GM21381 (cell line): Measurements from ENCODE around the gene LYZL1.
"Not testable (repeated sequence)": the region's sequence is repeated elsewhere in the genome, so short reads cannot be mapped to it uniquely, and the experiment has no call there.

Experiments
- ATAC-seq: cut with Tn5 transposase; IDR thresholded peaks from one replicate; pipeline ENCODE4 v1.9.1; 2021; ENCODE audit warnings: mild to moderate bottlenecking, moderate library complexity; ENCODE audit not compliant: unreplicated experiment

Gene LYZL1

GRCh38 chr10:29327746-29328102, 38.9 kb downstream of the LYZL1 start:
- ATAC-seq = no peak

GRCh38 chr10:29328983-29329382, 40.1 kb downstream of the LYZL1 start:
- ATAC-seq = no peak

DNA sequence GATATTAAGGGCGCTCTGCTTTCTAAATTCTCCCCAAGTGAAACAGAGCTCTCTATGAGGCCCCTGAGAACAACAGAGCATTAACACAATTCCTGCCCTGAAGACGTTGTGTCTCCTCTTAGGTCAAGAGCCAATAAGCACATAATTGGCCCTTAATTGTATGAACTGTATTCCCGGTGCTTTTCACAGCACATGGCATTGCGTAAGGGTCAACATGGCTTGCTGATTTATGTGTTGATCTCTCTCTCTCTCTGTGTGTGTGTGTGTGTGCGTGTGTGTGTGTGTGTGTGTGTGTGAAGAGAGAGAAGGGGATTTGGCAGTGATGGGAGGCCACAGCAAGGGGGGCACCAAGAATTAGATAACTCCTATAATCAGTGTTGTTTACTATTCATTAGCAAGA, 40.5 kb downstream of the LYZL1 start:
- ATAC-seq = no peak

DNA sequence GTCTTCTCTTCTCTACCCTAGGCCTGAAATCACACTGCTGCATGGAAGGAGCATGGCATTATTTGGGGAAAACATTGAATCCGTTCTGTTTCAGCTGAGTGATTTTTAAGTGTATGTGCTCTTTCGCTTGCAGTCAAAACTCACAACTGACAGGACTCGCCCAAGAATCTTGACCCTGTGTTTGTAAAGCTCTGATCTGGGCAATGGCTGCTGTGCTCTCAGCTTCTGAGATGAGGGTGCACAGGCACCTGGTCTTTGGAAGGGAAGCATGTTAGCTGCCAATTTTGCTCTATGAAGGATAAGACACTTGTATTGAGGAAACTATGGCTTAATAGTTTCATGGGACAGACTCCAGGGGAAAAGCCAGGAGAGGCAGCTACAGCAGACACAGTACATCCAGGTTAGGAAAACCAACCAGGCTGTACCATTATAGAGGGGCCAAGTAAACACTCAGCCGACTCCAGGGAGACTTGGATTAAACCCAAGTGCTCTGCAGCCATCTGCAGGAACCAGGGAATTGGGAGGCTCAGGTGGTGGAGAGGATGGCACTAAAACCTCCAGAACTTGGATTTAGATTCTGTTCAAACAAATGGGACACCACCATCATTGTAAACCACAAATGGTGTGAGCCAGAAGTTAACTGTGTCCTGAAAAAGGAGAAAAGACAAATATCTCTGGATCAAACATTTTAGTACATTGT, 43.3 kb downstream of the LYZL1 start:
- no peak for ATAC-seq

- no peak for ATAC-seq
Measured at GRCh38 chr10:29332761-29333148, 43.9 kb downstream of the LYZL1 start.

GRCh38 chr10:29337526-29337925, 48.7 kb downstream of the LYZL1 start:
- ATAC-seq = not testable (repeated sequence)

DNA sequence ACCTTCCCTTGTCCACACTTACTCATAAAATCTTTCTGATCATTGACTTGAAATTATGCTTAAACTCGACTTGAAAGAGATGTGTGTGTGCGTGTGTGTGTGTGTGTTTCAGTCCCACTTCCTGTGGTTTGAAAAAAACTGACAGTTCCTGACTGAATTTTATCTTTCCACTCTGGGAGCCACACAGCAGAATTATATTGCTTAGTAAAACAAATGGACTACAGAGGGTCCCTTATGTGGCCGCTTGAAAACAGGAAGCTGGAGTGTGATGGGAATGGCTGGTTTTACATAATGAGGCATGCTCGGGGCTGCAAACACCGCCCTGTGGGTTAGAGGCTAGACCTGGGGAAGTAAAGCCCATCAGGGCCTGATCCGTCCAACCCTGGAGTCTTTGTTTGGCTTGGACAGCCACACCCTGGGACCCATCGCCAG, 54.8 kb downstream of the LYZL1 start:
- ATAC-seq = no peak

GRCh38 chr10:29344073-29344820, 55.4 kb downstream of the LYZL1 start:
- ATAC-seq = no peak

DNA sequence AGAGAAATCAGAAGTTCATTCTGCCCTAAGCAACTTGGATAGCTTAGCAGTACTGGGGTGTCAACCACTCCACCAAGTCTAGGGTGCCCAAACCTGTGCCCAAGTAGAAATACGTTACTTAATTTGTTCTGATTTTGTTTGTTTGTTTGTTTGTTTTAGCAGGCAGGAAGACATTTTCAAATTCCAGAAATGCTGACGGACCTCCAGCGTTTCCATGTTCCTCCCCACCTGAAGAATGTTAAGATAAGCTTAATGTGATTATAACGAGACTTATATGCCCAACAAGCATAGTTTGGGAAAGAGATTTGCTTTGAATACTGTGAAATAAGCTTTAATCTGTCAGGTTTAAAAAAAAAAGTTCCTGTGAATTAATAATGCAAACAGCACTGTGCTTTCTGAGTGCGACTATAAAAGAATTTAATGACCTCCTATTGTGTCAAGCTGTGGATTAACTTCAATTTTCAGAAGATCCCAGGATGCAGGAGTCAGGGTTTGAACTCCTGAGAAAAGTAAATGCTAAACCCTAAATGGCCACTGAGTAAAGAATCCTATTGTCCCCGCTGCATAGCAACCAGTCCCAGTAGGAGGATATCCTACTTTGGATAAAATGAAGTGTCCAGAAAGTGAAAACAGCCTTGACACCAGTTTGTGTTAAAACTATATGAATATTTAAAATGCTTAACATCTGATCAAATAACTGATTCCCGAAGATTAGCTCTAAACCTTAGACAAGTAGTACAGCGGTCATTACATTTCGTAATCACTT, 56.5 kb downstream of the LYZL1 start:
- ATAC-seq = no peak

- no peak for ATAC-seq
Measured at GRCh38 chr10:29345910-29346209, 57.0 kb downstream of the LYZL1 start.

- ATAC-seq = no peak
Measured at GRCh38 chr10:29346296-29347001, 57.6 kb downstream of the LYZL1 start.

GRCh38 chr10:29348836-29349235, 60.0 kb downstream of the LYZL1 start:
- ATAC-seq = no peak

DNA sequence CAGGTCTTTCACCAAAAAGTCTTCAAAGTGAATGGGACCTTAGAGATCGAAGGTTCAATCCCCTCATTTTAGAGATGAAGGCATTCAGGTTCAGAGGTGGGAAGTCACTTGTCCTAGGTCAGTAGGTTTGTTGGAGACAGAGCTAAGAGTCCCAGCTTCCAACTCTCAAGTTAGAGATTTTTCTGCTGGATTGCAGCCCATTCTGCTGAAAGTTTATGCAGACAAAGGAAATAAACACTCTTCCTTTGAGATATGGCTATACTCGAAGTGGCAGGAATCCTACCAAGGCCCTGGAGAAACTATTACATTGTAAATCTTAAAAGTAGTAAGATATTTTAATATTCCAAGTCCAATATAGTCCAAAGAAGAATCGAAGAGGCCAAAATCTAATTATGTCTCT, 64.4 kb downstream of the LYZL1 start:
- no peak for ATAC-seq

- ATAC-seq = no peak
Measured at GRCh38 chr10:29353887-29354561, 65.2 kb downstream of the LYZL1 start.

- ATAC-seq = no peak
Measured at GRCh38 chr10:29355411-29355991, 66.6 kb downstream of the LYZL1 start.

- no peak for ATAC-seq
Measured at GRCh38 chr10:29356931-29357330, 68.1 kb downstream of the LYZL1 start.

DNA sequence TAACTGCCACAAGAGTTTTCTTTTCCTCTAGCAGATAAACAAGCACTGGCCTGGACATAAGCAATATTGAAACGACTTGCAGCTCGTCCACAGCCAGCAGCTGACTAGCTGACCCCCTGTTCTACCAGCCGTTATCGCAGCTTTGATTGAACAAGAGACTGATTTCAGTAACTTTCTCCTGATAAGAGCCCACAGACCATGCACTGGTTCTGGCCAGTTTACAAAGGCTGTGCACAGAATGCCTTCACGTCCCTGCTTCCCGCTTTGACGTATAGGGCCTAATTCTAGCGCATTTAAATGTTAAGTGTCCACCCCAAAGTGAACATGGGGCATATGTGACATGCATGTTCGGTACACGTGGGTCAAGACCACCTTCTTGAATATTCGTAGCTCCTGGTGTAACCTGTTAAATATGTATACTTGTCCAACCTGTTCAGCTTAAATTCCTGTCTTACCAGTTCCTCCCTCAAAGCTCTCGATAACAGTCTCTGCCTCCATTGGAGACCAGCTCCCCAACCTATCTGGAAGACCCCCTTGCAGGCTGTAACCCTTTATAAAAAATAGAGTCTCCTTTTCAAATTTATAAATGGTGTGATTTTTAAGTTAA, 69.2 kb downstream of the LYZL1 start:
- ATAC-seq = no peak

- not testable (repeated sequence) for ATAC-seq
Measured at GRCh38 chr10:29360215-29360853, 71.5 kb downstream of the LYZL1 start.
